ENCODE measurements around the gene TP53TG5.

TP53TG5 gene

DNA sequence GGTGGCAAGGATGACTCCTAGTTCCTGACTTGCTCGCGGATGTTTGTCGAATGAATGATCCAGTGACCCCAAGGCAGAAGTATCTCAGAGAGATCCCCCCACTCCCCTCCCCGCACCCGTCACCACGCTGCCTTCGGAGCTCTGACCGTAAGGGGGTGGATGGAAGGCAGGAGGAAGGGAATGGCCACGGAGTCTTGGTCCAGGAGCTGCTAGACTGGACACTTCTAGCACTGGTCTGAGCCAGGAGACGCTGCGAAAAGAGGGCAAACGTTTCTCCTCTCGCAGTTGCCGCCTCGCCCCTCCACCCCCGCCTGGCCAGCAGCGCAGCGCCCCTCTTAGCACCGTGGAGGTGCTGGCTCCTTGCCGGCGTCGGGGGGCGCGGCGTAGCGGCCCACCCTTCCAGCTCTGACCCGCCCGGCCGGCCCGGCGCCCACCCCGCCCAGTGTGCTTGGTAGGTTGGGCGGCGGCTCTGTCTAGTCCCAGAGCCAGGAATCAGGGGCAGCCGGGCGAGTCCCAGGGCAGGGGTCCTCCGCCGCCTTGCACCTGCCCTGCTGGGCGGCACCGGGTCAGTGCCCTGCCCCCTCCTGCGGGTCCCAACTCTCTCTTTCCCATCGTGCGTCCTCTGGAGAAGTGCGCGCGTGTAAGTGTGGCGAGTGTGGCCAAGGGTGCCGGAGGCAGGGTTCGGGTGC lies 27.6 kb upstream of the TP53TG5 start:
- no peak for DNase-seq

DNA sequence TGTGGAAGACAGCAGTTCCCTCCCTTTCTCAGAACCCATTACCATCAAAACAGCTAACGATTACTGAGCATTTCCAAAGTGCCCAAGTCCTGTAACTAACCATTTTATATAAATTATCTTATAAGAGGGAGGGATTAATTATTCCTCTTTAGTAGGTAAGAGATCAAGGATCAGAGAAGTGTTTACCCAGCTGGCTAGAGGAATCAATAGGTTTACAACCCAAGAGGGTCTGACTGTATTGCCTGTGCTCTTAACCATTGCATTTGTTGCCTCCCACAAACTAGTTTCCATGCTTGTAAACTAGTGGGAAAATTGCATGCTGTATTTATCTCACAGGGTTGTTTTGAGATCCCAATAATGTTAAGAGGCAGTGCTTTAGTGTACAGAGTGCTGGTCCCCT lies 26.3 kb upstream of the TP53TG5 start:
- no peak for DNase-seq

DNA sequence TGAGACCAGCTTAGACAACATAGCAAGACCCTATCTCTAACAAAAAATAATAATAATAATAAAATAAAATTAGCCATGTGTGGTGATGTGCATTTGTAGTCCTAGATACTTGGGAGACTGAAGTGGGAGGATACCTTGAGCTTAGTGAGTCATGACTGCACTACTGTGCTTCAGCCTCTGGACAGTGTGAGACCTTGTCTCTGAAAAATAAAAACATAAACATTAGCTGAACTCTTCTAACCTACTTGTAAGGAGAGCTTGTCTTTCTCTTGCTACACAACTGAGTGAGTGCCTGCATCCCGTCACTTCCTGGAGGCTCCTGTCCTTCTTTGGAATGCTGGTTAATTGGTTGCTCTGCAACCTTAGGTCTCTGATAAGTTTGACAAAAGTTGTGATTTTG lies 24.8 kb upstream of the TP53TG5 start:
- DNase-seq = no peak

DNA sequence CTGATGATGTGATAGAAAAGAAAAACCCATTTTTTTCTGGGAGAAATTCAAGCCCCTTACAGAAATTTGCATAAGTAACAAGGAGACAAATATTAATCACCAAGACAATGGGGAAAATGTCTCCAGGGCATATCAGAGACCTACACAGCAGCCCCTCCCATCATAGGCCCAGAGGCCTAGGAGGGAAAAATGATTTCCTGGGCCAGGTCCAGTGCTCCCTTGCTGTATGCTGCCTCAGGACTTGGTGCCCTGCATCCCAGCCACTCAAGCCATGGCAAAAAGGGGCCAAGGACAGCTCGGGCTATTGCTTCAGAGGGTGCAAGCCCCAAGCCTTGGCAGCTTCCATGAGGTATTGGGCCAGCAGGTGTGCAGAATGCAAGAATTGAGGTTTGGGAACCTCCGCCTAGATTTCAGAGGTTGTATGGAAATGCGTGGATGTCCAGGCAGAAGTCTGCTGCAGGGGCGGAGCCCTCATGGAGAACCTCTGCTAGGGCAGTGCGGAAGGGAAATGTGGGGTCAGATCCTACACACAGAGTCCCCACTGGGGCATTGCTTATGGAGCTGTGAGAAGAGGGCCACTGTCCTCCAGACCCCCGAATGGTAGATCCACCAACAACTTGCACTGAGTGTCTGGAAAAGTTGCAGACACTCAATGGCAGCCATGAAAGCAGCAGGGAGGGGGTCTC lies 22.4 kb upstream of the TP53TG5 start:
- DNase-seq = no peak

DNA sequence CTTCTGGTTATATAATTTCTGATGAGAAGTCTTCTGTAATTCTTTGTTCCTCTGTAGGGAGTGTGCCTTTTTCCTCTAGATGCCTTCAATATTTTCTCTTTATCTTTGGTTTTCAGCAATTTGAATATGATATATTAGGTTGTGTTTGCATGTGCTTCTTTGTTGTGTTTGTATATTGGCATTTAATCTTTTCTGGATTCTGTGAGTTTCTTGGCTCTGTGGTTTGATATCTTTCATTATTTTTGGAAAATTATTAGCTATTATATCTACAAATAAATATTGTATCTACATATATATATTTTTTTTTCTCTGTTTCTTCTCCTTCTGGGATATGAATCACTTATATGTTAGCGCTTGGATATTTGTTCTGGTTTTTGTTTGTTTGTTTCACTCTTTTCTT lies 20.9 kb upstream of the TP53TG5 start:
- DNase-seq = no peak

DNA sequence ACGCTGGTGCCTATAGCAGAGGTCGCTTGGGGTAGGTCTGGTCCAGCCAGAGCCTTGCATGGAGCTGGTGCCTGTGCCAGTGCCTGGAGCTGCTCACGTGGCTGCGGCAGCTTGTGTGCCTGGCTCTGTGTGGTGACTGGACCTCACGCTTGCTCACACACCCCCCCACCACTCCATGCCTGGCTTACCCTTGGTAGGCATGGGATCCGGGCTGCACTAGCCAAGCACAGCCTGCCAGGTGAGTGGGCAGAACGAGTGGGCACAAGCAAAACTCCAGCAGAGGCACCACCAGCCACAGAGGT lies 16.9 kb upstream of the TP53TG5 start:
- DNase-seq = no peak

DNA sequence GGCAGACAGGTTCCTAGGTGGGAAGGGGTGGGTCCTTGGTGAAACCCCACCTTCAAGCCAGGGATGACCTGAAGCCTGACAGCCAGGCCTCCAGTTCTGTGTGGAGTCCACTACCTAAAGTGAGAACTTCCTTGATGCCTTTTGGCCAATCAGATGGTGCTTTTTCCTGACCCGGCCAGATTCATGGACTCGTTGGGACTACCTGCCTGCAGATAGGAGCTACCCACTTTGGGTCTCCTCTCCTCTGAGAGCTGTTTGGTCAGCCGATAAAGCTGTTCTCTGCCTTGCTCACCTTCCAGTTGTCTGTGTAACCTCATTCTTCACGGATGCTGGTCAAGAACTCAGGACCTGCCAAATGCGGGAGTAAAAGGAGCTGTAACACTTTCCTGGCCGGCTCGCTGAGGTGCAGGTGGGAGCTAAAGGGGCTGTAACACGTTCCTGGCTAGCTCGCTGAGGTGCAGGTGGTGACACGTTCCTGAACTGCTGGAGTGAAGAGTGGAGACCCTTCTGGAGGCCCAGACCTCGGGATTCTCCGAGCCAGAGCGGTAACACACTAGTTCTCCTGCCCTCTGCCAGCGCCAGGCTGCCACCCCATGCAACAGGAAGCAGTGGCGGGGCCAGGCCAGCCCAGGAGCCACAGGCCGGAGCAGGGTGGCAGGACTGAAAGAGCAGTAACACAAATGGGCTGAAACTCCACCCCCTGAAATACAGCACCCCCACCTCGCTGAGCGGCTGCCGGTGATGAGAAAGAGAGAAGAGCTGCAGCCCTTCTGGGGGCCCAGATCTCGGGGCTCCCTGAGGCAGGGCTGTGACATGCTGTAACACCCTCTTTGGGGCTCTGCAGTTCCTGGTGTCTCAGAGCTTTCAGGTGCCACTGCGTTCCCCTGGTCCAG lies 16.3 kb upstream of the TP53TG5 start:
- DNase-seq = no peak

DNA sequence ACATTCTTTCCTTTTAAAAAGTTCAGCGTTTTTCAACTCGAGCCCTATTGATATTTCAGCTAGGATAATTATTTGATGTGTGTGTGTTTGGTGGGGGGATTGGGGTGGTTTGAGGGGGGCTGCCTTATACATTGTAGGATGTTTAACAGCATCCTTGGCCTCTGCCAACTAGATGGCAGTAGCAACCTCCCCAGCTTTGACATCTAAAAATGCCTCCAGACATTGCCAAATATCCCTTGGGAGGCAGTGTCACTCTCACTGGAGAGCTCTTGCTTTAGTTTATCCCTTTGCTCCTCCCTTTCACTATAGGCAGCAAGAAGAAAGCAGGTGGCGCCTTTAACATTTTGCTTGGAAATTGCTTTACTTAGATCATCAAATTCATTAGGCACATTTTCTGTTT lies 14.6 kb upstream of the TP53TG5 start:
- DNase-seq = no peak

DNA sequence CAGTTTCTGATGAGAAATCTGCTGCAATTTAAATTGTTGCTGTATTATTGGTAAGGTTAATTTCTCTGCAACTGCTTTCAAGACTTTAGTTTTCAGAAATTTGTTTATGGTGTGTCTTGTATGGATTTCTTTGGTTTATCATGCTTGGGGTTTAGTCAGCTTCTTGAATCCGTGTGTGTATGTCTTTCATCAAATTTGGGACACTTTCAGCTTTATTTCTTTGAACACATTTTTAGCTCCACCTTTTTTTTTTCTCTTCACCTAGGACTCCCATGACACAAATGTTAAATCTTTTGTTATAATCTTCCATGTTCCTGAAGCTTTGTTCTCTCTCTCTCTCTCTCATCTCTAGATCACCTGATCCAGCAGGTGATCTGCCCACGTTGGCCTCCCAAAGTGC lies 13.4 kb upstream of the TP53TG5 start:
- DNase-seq = no peak

DNA sequence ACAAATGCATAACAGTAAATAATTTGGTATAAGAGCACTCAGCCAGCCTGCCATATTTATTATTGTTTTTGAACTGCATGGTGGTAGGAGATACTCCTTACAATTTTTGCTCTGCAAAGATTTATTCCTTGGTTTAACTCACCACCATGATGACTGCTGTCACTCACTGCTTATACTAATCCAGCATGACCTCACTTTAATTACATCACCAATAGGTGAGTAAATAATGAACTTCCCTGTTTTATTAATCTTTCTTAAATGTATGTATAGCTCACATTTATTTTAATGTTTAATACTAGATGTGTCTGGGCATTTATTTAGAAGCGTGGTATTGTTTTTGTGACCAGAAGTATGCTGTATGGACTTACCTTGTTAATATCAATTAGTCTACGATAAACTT lies 12.8 kb upstream of the TP53TG5 start:
- DNase-seq = no peak

DNA sequence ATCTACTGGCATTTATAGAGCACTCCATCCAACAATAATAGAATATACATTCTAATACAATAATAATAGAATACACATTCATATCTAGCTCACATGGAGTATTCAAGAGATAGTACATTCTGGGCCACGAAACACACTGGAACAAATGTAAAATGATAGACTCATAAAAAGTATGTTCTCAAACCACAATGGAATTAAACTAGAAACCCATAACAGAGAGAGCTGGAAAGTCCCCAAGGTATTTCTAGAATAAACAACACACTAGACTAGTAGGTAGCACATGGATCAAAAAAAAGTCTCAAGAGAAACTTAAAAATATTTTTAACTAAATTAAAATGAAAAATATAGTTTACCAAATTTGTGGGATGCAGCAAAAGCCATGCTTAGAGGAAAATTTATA lies 9.1 kb upstream of the TP53TG5 start:
- DNase-seq = no peak

DNA sequence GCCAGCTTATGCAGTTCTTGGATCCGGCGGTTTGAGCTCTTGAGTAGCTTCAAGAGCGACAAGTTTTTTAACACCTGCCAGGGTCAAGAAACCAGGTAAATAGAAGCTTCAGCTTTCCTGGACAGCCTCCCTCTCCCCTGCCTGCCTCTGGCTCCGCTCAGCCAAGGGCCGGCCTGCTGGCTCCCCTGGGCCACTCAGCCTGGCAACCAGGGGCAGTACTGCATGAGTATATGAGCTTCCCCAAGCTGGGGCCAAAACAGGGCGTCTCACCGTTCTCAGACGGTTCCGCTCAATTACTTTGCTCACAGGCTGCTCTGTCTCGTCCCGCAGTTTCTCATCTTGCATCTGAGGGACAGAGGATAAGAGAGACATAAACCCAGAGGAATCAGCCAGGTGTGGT lies 856 bp downstream of the TP53TG5 start:
- DNase-seq = no peak

DNA sequence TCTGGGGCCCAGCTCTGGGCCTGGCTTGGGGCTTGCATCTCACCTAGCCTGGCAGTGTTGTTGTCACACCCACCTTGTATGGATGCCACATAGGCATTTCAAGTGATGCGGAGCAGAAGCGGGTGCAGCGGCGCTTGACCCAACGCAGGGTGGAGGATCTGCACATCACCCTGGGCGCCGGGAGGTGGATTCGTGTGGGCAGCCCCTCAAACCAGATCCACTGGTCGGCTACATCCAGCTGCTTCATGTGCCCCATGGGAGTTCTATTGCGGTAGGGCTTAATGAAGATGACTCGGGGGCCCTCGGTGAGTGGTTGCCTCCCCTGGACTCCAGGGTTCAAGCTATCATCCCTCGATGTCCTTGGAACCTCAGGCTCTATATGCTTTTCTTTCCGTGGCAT lies 3.2 kb downstream of the TP53TG5 start:
- no peak for DNase-seq

DNA sequence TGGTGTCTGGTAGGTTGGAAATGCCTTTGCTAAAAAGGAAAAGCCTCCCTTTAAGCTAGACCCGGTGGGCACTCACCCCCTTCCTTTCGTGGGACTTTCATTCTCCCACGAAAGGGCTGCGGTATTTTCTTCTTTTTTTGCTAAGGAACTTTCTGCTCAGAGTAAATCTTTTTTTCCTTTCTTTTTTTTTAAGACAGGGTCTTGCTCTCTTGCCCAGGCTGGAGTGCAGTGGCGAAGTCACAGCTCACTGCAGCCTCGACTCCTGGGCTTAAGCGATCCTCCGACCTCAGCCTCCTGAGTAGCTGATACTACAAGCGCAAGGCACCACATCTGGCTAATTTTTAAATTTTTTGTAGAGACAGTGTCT lies 4.0 kb downstream of the TP53TG5 start:
- no peak for DNase-seq

DNA sequence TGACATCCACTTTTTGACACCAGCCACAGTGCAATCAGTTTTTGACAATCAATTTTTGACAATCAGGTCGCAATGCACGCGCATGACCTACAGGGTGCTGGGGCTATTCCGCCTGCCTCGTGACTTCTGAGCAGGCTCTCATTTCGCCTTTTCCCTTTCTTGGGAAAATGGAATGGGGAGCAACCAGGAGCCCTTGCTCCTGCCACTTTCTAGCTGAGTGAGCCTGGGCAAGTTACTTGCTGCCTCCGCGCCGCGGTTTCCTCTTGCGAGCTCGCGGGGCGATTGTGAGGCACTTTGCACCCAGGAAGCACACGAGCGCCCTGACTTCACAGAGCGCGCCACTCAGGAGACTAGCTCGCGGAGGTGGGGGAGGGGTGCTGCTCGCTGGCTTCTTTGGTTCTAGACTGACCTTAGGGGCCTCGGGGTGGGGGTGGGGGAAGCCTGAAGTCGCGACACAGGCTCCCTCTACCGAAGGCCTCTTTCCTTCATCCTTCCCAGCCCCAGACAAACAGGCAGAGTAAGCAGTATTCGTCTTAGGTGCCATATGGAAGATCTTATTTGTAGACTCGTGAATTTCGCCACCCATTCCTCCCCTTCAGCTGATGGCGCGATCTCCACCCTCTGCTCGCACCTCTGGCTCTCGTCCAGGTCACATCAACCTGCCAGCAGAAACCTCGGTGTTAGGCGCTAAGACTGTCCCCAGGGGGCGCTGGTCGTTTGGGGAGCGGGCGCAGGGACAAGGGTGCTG lies 4.6 kb downstream of the TP53TG5 start:
- peak; percentile 85 to 88 for DNase-seq

DNA sequence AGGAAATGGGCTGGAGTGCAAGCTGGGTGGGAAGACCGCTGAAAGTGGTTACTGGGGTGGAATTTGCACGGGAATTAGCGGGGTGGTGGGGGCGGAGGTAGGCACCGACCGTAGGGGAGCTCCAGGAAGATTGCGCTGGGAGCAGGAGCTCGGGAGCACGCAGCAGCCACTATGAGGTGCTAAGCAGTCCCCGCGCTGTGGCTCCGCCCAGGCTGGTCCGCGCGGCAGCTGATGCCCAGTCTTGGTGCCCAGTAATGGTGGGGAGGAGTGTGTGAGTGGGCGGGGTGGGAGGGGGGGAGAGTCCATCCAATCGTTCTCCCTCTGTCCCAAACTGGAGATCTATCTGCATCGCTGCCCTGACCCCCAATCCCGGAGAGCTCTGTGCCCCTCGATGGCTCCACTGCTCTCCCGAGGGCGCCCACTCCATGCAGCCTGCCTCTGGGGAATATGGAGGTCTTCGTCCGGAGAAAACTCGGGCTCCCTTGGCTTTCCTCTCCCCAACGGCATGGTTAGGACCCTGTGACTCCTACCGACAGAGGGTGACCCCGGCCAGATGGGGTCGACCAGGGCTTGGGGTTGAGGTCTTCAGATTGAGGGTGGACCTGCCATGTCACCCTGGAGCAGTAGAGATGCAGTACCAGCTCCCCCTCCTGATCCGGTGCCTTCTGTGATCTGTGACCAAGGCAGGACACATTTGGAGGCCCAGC lies 5.3 kb downstream of the TP53TG5 start:
- DNase-seq = peak in 1 of 2 experiments; percentile 70

DNA sequence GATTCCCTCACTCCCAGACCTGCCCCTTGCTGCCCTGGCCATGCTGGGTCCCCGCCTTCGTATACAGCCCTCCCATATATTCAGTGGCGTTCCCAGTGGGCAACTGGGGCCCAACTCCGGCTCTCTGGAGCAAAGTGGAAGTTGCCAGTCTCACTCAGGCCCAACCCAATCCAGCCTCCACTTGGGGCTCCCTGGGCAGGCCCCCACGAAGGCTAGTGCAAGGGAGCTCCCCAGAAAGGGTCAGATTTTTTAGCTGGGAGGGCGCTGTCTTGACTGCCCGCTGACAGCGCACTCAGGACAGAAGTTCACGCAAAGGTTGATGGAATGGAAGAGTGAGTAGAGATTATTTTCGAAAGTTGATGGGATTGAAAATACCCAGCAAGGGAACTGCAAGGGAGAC lies 5.9 kb downstream of the TP53TG5 start:
- no peak for DNase-seq

DNA sequence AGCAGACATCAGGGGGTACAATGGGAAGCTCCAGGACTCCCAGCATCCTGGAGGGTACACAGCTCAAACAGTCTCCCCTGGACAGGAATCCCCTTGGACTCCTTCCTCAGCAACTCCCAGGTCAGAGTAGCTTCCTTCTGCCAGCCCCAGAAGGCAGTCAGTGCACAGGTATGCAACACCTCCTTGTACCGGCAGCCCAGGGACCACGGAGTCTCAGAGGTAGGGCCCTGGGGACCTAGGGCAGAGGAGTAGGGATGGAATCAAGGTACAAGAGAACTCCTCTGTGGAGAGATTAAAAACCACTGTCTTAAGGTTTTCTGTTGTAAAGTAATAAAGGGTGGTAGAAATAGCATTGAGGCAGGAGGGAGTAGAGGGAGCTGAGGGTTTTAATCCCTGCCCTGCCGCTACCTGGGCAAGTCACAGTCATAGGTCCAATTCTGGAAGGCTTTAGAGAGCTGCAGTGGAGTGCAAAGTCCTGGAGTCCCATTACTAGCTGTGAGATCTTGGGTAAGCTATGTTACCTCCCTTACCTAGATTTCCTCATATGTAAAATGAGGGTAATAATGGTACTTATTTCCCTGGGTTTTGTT lies 7.5 kb downstream of the TP53TG5 start:
- DNase-seq = no peak

DNA sequence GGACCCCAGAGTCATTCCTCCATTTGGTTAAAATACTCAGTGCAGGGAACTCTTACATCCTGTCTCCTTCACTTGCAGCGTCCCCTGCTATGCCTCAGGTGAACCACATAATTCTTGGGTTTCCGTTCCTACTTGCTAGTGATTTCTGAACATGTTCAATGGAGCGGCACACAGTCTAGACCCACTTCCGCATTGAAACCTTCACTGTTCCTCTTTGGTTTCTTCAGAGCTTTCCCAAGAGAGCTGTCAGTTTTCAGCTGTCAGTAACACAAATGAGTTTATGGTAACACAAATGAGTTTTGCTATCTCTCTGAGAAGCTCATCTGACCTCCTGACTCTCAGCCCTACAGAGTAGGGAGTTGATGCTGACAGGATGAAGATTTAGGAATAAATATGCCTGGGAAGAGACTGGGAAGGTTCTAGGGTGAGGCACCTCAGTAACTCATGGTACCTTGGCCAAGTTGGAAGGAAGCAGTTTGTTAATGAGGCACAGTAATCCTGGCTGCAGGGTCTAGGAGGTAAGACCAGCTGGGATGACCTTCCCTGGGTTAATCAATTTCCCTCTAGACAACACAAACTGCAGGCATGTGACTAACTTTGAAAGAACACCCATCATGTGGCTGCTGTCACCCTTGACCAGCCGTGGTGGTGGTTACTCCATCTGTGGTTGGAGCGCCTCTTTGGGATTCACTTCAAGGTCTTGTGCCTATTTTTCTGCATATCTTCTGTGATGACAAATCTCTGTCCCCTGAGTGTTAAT lies 9.7 kb downstream of the TP53TG5 start:
- no peak for DNase-seq

DNA sequence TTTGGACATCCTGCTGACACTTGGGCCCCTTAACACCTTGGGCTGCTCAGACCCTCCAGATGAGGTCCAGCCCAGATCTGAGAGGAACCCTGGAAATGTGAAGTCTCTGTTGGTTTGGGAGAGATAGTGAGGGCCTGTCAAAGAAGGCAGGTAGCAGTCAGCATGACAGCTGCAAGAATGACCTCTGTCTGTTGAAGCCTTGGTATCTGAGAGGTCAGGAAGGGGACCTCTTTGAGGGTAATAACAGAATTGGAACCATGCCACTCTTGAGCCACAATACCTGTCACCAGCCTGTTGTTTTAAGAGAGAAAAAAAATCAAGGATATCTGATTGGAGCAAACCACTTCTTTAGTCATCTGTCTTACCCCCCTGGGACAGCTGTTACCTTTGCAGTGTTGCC lies 11.0 kb downstream of the TP53TG5 start:
- DNase-seq = no peak

DNA sequence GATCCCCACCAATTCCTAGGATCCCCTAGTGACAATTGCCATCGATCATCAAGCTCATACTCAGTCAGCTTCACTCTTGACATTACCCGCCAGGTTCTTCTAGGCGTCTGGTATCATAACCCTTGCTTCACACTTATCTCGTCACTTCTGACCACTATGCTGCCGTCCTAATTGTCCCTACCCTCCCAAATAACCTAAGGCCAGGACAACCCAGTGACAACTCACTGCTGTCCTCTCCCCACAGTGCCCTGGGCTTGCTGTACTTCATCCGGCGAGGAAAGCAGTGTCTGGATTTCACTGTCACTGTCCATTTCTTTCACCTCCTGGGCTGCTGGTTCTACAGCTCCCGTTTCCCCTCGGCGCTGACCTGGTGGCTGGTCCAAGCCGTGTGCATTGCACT lies 11.5 kb downstream of the TP53TG5 start:
- DNase-seq = no peak

DNA sequence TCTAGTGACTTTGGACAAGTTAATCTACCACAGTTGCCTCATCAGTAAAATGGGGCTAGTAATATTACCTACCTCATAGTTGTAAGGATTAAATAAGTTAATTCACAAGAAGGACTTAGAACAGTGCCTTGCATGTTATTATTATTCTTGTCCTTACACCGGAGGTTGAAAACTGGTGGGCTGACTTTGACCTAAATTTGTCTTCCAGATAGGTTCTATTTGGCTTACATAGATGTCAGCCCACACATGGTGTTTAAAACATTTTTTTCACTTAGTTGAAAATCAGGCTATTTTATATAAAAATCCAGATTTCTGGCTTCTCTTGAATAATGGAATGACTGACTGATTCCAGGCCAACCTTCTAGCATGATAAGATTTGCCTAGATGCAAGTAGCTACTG lies 11.9 kb downstream of the TP53TG5 start:
- DNase-seq = no peak
